Left forelimb (tissue), 1 donor: Measurements from ENCODE around the gene C1R.

Source experiments
- DNase-seq: peaks from one replicate; pipeline ENCODE4 v3.0.0-alpha.2; 2018; ENCODE audit warnings: low spot score

The C1R gene

GRCh38 chr12:7035463-7035862, 56.8 kb downstream of the C1R start:
- DNase-seq: no peak

GRCh38 chr12:7034464-7034863, 57.8 kb downstream of the C1R start:
- no peak for DNase-seq

- no peak for DNase-seq
Observed at GRCh38 chr12:7032990-7033389, 59.3 kb downstream of the C1R start.

GRCh38 chr12:7031306-7031705, 60.9 kb downstream of the C1R start:
- no peak for DNase-seq
